Transverse colon (tissue), 4 donors: ENCODE measurements around the gene UBXN2A.

Experiments
- CTCF ChIP-seq, 5 experiments: fragments of 200-600 bp in 3 of 5; fragments of 450-650 bp in 2 of 5; sonication (generic) in 3 of 5; IDR thresholded peaks; 1 replicate in 2 of 5; 2 replicates in 3 of 5; pipeline ENCODE4 v1.5.1; 2016 to 2017; ENCODE audit warnings: antibody characterized with exemption in 5 of 5, inconsistent platforms in 3 of 5, mild to moderate bottlenecking in 2 of 5, moderate library complexity in 1 of 5
- EP300 ChIP-seq: sonication (generic); formaldehyde crosslinking; IDR thresholded peaks from one replicate; pipeline ENCODE4 v1.6.1; 2017; ENCODE audit warnings: antibody characterized with exemption, low read depth
- POLR2A ChIP-seq: fragments of 450-650 bp; IDR thresholded peaks from one replicate; pipeline ENCODE4 v1.6.1; 2016; ENCODE audit warnings: antibody characterized with exemption, mild to moderate bottlenecking, moderate library complexity
- POLR2AphosphoS5 ChIP-seq, 3 donors: sonication (generic); formaldehyde crosslinking; IDR thresholded peaks; one replicate each; pipeline ENCODE4 v1.6.1; 2016; ENCODE audit warnings: antibody characterized with exemption in 3 of 3

GRCh38 chr2:24008672-24009366, 68.6 kb downstream of the UBXN2A start:
- TF ChIP-seq POLR2A (no peak), CTCF (IDR thresholded peaks at IDR 0.05) (no peak), POLR2AphosphoS5 (IDR thresholded peaks at IDR 0.05) (no peak), EP300 (no peak)
